ENCODE measurements around the gene CDH3.

The CDH3 gene

GRCh38 chr16:68733570-68733969 is 88.5 kb downstream of the CDH3 start:
- Histone ChIP-seq H3K36me3 (replicated peaks) (no peaks in the 10 kb centered on the region), H3K27me3 (replicated peaks) (peaks cover 28% of the 10 kb centered on the region), H3K4me3 (ENCODE audit: low read depth, low read length) (no peak overlapping the region), H3K27ac (no peak overlapping the region)
- in situ Hi-C loops (cut with HindIII; ENCODE audit: low pct_ligation_motif_present, low sequenced_read_pairs): no loop called here
- TF ChIP-seq CTCF (IDR thresholded peaks at IDR 0.05; ENCODE audit: low read depth, low read length, missing control alignments): no peak
- DNase-seq: no peak

- Histone ChIP-seq H3K36me3 (replicated peaks) (no peaks in the 10 kb centered on the region), H3K27ac (no peak overlapping the region), H3K4me3 (ENCODE audit: low read depth, low read length) (no peak overlapping the region), H3K27me3 (replicated peaks) (peaks cover 28% of the 10 kb centered on the region)
- no peak for DNase-seq
- in situ Hi-C loops (cut with HindIII; ENCODE audit: low pct_ligation_motif_present, low sequenced_read_pairs): no loop called here
- no peak for TF ChIP-seq CTCF (IDR thresholded peaks at IDR 0.05; ENCODE audit: low read depth, low read length, missing control alignments)
Measured at GRCh38 chr16:68734782-68735181, 89.7 kb downstream of the CDH3 start.

DNA sequence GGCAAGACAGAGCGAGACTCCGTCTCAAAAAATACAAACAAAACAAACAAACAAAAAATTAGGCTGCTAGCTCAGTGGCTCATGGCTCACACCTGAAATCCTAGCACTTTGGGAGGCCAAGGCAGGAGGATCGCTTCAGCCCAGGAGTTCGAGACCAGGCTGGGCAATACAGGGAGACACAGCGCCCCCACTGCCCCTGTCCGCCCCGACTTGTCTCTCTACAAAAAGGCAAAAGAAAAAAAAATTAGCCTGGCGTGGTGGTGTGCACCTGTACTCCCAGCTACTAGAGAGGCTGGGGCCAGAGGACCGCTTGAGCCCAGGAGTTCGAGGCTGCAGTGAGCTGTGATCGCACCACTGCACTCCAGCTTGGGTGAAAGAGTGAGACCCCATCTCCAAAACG is 91.5 kb downstream of the CDH3 start:
- in situ Hi-C loops (cut with HindIII; ENCODE audit: low pct_ligation_motif_present, low sequenced_read_pairs): no loop called here
- no peak for TF ChIP-seq CTCF (IDR thresholded peaks at IDR 0.05; ENCODE audit: low read depth, low read length, missing control alignments)
- no peak overlapping the region for H3K4me3 ChIP-seq (ENCODE audit: low read depth, low read length)
- H3K27me3 ChIP-seq (replicated peaks): peaks cover 28% of the 10 kb centered on the region
- DNase-seq: no peak
- H3K36me3 ChIP-seq (replicated peaks): no peaks in the 10 kb centered on the region
- no peak overlapping the region for H3K27ac ChIP-seq

GRCh38 chr16:68737046-68737729 is 92.1 kb downstream of the CDH3 start, which contains the start of gene CDH1:
TSS of gene CDH1 (plus strand) at chr16:68737292. CDS start at chr16:68737416, 124 bp downstream.
- no peak for DNase-seq
- Histone ChIP-seq H3K4me3 (ENCODE audit: low read depth, low read length) (no peak within 1 kb of the TSS), H3K27me3 (replicated peaks) (peaks cover 28% of the 10 kb centered on the region), H3K27ac (no peak within 1 kb of the TSS), H3K36me3 (replicated peaks) (no peaks in the 10 kb centered on the region)
- no peak for TF ChIP-seq CTCF (IDR thresholded peaks at IDR 0.05; ENCODE audit: low read depth, low read length, missing control alignments)
- in situ Hi-C loops (cut with HindIII; ENCODE audit: low pct_ligation_motif_present, low sequenced_read_pairs): no loop called here

GRCh38 chr16:68737730-68738629 is 92.9 kb downstream of the CDH3 start:
- H3K27ac ChIP-seq: no peak overlapping the region
- no peak for TF ChIP-seq CTCF (IDR thresholded peaks at IDR 0.05; ENCODE audit: low read depth, low read length, missing control alignments)

More at GRCh38 chr16:68737730-68738629, 92.9 kb downstream of the CDH3 start:
- DNase-seq: no peak
- H3K36me3 ChIP-seq (replicated peaks): no peaks in the 10 kb centered on the region
- in situ Hi-C loops (cut with HindIII; ENCODE audit: low pct_ligation_motif_present, low sequenced_read_pairs): no loop called here
- no peak overlapping the region for H3K4me3 ChIP-seq (ENCODE audit: low read depth, low read length)
- peaks cover 28% of the 10 kb centered on the region for H3K27me3 ChIP-seq (replicated peaks)

Measured in brain microvascular endothelial cell (primary cell).